Measurements from ENCODE around the gene CDH23.

- no peak for TF ChIP-seq CTCF (IDR thresholded peaks at IDR 0.05; ENCODE audit: poor library complexity)
- no peak for TF ChIP-seq EZH2phosphoT487 (IDR thresholded peaks at IDR 0.05; ENCODE audit: low read depth, severe bottlenecking, unreplicated experiment)
- TF ChIP-seq EZH2 (IDR thresholded peaks at IDR 0.05; ENCODE audit: borderline replicate concordance): no peak
Observed at GRCh38 chr10:71421075-71421434, 24.3 kb downstream of the CDH23 start.
